ENCODE data around the gene RBFOX2. TPM values are rescaled to one million over a fixed set of nuclear protein-coding genes. Genes with fewer than 3 reads are reported as not detected.
A peak's percentile ranks its signal among the peaks of the same experiment; 100 is the strongest.

The RBFOX2 gene
- total RNA-seq, 3 donors from 2014 or later, result 63.4 to 97.3 (median 85.5) TPM

DNA sequence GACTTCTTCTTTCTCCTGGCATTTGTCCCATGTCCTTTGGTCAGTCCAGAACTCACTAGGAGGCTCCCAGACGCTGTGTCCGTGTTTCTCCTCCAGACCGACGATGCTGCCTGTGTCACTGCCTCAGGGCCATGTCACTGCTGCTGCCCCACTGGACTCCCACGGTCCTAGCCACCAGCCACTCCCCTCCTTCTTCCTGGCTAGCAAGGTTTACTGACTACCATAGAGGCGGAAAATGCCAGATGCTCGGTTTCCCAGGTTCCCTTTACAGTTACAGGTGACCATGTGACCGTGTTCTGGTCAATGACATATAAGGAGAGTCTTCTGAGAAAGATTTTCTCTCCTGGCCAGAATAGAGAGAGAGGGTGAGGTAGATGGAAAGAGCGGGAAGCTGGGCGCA is 40.7 kb upstream of the RBFOX2 start:
- Histone ChIP-seq H3K4me3 (no peak overlapping the region), H3K27me3 (no peaks in the 10 kb centered on the region), H3K36me3 (no peaks in the 10 kb centered on the region), H3K9me3 (no peaks in the 10 kb centered on the region), H3K27ac (no peak overlapping the region), H3K4me1 (no peaks in the 10 kb centered on the region)
- no peak for DNase-seq (ENCODE audit: low spot score in 2 of 2)
- no peak for TF ChIP-seq POLR2AphosphoS5 (IDR thresholded peaks at IDR 0.05)
- no peak for TF ChIP-seq POLR2A (IDR thresholded peaks at IDR 0.05)
- no peak for TF ChIP-seq CTCF (IDR thresholded peaks at IDR 0.05)
- intact Hi-C loops (cut with DNase I; ENCODE audit: low total_unique reads), result no loop called here

DNA sequence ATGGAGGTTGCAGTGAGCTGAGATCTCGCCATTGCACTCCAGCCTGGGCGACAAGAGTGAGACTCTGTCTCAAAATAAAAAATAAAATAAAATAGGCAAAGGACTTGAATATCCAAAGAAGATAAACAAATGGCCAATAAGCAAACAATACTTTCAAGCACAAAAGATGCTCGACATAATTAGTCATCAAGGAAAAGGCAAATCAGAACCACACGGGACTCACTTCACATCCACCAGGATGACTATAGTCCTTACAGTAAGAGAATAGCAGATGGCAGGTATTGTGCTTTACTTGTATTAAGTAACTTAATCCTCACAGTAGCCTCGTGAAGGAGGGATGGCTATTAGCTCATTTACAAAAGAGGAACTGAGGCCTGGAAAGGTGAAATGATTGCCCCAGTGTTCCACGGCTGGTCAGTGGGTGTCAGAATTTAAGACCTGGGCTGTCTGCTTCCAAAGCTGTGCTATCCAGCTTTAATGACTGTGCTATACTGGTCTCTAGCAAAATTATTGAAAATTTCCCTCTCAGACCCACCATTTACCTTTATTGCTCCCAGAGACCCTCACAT is 40.2 kb upstream of the RBFOX2 start:
- Histone ChIP-seq H3K36me3 (no peaks in the 10 kb centered on the region), H3K4me1 (no peaks in the 10 kb centered on the region), H3K9me3 (no peaks in the 10 kb centered on the region), H3K4me3 (no peak overlapping the region), H3K27me3 (no peaks in the 10 kb centered on the region), H3K27ac (no peak overlapping the region)
- no peak for TF ChIP-seq CTCF (IDR thresholded peaks at IDR 0.05)
- no peak for TF ChIP-seq POLR2AphosphoS5 (IDR thresholded peaks at IDR 0.05)
- TF ChIP-seq POLR2A (IDR thresholded peaks at IDR 0.05), result no peak
- intact Hi-C loops (cut with DNase I; ENCODE audit: low total_unique reads), result no loop called here
- no peak for DNase-seq (ENCODE audit: low spot score in 2 of 2)

DNA sequence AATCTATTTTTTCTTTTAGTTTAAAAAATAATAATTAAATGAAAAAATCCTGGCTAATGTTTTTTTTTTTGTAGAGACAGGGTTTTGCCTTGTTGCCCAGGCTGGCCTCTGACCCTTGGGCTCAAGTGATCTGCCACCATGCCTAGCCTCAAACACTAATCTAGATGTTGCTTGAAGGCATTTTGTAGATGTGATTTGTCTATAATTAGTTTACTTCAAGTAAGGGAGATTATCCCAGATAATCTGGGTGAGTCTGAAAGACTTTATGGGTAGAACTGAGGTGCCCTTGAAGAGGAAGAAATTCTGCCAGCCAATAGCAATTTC is 38.6 kb upstream of the RBFOX2 start:
- intact Hi-C loops (cut with DNase I; ENCODE audit: low total_unique reads), result no loop called here
- Histone ChIP-seq H3K36me3 (no peaks in the 10 kb centered on the region), H3K9me3 (no peaks in the 10 kb centered on the region), H3K4me3 (no peak overlapping the region), H3K4me1 (no peaks in the 10 kb centered on the region), H3K27me3 (no peaks in the 10 kb centered on the region), H3K27ac (no peak overlapping the region)
- no peak for TF ChIP-seq POLR2AphosphoS5 (IDR thresholded peaks at IDR 0.05)
- TF ChIP-seq POLR2A (IDR thresholded peaks at IDR 0.05), result no peak
- no peak for TF ChIP-seq CTCF (IDR thresholded peaks at IDR 0.05)
- DNase-seq (ENCODE audit: low spot score in 2 of 2), result no peak

- H3K9me3 ChIP-seq, result no peaks in the 10 kb centered on the region
- intact Hi-C loops (cut with DNase I; ENCODE audit: low total_unique reads), result no loop called here
- DNase-seq (ENCODE audit: low spot score in 2 of 2), result peak; percentile 80 to 86
- no peaks in the 10 kb centered on the region for H3K36me3 ChIP-seq
- TF ChIP-seq CTCF (IDR thresholded peaks at IDR 0.05) (peak; percentile 99 to 100 (median 100)), POLR2A (IDR thresholded peaks at IDR 0.05) (no peak), POLR2AphosphoS5 (IDR thresholded peaks at IDR 0.05) (peak in 2 of 3 donors; percentile 28 to 63)
- peak overlapping the region; percentile 89 to 90 for H3K27ac ChIP-seq
- H3K4me1 ChIP-seq, result no peaks in the 10 kb centered on the region
- H3K4me3 ChIP-seq, result peak overlapping the region; percentile 46 to 67 (median 57)
- no peaks in the 10 kb centered on the region for H3K27me3 ChIP-seq
These were observed 37.3 kb upstream of the RBFOX2 start for GRCh38 chr22:36065775-36066544.

DNA sequence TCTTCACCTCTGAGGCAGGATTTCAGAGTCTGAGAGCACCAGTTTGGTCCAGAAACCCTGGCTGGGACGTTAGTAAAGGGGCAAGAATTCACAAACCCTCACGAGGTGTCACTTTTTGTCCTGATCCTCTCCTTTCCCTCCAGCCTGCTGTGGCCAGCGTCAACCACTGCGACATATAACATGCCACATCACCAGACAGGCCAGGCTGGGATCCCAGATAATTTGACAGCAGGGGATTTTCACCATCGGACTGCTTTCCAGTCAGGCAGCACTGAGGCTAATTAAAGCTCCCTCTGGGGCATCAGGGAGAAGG is 36.8 kb upstream of the RBFOX2 start:
- DNase-seq (ENCODE audit: low spot score in 2 of 2), result no peak
- Histone ChIP-seq H3K36me3 (no peaks in the 10 kb centered on the region), H3K27ac (peak overlapping the region; percentile 89 to 90), H3K9me3 (no peaks in the 10 kb centered on the region), H3K4me1 (no peaks in the 10 kb centered on the region), H3K27me3 (no peaks in the 10 kb centered on the region), H3K4me3 (peak overlapping the region; percentile 46 to 67 (median 57))
- intact Hi-C loops (cut with DNase I; ENCODE audit: low total_unique reads), result no loop called here
- TF ChIP-seq POLR2A (IDR thresholded peaks at IDR 0.05), result no peak
- no peak for TF ChIP-seq CTCF (IDR thresholded peaks at IDR 0.05)
- TF ChIP-seq POLR2AphosphoS5 (IDR thresholded peaks at IDR 0.05), result no peak

Data from breast epithelium (tissue), 4 donors.